Measurements from ENCODE around the gene GPR37.
A peak's percentile ranks its signal among the peaks of the same experiment; 100 is the strongest.

GPR37 gene

DNA sequence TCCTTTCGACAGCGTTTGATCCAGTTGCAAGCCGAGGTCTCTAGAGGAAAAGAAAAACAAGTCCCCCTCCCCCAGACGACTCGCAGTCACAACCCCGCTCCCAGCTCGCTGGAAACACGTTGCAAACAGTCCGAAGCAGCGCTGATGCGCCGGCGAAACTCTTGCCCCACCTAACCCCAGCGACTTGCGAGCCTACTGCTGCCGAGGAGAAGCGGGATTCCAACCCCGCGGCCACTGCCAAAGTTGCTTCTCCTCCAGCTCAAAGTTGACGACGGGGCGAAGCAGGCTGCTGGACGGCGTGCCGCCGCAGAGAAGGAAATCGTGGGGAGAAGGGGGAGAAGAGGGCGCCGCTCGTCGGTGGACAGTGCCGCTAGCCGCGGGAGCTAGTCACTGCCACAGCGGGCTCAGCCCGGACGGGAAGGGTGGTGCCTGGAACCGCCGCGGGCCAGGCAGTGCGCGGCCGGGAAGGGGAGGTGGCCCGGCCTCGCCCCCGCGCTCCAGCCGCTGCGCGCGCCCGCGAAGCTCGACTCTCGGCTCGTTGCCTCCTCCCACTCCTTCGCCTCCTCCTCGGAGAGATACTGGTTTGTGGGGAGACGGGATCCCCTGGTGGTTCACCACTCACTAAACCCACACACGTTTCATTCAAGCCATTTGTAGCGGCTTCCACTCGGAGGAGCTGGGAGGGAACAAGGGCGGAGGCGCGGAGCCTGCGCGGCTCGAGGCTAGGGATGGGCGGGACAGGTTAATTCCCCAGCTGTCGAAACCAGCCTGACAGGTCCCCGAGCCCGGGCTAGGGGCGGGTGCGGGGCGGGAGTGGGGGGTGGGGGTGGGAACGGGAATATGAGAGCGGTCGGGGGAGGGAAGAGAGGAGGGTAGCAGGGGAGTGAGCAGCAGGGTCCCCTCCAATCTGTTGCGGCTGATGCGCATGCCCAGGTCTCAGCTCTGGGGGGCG is at the start of gene GPR37:
TSS of gene GPR37 (minus strand) at position 392 of the 952 bp plus-strand sequence. CDS start 816 bp downstream, outside the sequence.
- FAIRE-seq: no peak

- no peak for FAIRE-seq
Measured at GRCh38 chr7:124813994-124814798, 48.6 kb upstream of the GPR37 start.

- FAIRE-seq: no peak
Measured at GRCh38 chr7:124812764-124813163, 47.2 kb upstream of the GPR37 start.

- FAIRE-seq: no peak
Measured at GRCh38 chr7:124811341-124811740, 45.7 kb upstream of the GPR37 start.

- FAIRE-seq: no peak
Measured at GRCh38 chr7:124810605-124811004, 45.0 kb upstream of the GPR37 start.

DNA sequence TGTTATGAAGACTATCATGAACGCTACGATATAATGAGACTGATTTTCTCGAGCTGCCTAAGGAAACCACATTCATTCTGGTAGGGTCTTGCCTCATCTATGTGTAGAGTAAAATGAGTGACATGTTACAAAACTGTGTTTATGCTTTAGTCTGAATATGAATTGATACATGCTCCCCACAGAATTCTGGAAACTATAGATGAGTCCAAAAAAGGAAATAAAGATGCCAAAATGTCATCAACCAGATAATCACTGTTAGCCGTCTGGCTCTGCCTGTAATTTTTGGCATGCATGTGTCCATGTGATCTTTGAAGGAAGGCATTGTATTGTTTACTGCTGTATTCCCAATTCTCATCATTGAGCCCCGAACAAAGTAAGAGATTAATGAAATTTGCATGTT is 42.6 kb upstream of the GPR37 start:
- no peak for FAIRE-seq

DNA sequence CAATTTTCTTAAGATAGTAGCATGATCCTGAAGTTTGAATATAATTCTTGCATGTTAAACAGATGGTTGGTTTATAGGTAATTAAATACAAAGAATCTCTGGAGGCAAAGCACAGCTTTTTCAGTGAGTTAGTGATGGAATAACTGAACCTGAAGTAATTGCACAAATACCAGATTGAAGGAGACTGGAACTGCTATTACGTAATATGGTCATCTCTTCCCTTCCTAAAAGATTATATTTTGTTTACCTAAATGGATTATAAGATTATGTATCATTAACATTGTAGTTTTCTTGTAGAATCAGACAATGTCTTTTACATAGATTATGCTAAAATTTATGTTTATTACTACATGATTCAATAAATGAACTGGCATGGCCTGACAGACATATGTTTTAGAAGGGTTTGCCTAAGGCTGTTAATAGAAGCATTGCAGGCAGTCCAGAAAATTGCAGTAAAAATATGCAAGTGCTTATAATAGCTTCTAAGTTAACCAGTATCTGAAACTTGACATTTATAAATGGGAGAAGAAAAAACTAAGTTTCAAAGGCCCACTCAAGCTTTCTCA is 35.8 kb upstream of the GPR37 start:
- no peak for FAIRE-seq

- FAIRE-seq: no peak
Measured at GRCh38 chr7:124800386-124800785, 34.8 kb upstream of the GPR37 start.

DNA sequence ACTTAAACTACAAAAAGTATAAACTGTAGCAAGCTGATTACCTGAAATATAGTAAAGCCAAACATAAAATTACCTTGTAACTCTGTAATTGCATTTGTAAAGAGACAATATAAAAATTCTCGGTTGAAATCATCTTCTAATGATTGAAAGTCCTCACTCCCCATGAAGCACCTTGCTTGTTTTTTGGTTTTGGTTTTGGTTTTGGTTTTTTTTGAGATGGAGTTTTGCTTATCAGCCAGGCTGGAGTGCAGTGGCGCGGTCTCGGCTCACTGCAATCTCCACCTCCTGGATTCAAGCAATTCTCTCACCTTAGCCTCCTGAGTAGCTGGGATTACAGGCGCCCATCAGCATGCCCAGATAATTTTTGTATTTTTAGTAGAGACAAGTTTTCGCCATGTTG is 33.9 kb upstream of the GPR37 start:
- FAIRE-seq: no peak

GRCh38 chr7:124796771-124797170 is 31.2 kb upstream of the GPR37 start:
- no peak for FAIRE-seq

DNA sequence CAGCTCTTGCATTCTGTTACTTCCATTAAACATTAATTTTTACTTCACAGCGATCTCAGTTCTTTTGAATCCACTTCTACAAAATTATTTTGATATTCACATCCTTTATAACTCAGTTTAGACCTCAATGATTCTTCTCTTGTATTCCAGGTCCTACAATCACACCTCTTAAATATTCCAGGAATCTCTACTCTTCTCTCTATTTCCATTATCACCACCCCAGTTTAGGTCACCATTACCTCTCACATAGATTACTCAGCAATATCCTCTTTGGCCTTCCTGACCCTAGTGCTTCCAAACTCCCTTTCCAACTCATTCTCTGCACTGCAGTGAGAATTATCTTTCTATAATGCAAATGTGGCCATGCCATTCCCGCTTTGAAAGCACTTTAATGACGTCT is 27.1 kb upstream of the GPR37 start:
- FAIRE-seq: no peak

GRCh38 chr7:124792002-124792401 is 26.4 kb upstream of the GPR37 start:
- FAIRE-seq: no peak

- FAIRE-seq: no peak
Measured at GRCh38 chr7:124791426-124791825, 25.8 kb upstream of the GPR37 start.

DNA sequence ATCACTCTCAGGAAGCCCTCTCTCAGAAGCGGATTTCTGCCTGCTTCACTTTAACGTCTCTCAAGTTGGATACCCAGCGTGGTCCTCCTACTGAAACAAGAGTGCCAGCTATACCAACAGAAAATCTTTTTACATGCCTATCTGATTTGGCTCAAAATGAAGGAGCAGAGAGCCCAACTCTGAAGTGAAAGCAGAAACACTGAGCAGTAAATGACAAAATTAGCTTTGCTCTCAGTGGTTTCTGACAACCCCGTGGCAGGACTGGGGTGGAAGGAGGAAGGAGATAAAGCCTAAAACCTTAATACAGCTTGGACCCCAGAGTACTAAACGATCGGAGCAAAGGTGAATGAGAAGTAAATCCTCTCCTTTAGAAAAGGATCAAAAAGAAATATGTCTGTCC is 25.1 kb upstream of the GPR37 start:
- no peak for FAIRE-seq

DNA sequence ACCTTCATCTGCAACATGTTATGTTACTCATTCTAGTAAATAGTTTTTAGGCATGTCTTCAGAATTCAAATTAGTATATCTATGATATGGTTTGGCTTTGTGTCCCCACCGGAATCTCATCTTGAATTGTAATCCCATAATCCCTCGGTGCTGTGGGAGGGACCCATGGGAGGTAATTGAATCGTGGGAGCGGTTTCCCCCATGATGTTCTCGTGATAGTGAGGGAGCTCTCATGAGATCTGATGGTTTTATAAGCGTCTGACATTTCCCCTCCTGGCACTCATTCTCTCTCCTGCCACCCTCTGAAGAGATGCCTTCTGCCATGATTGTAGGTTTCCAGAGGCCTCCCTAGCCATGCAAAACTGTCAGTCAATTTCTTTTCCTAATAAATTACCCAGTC is 20.4 kb upstream of the GPR37 start:
- no peak for FAIRE-seq

DNA sequence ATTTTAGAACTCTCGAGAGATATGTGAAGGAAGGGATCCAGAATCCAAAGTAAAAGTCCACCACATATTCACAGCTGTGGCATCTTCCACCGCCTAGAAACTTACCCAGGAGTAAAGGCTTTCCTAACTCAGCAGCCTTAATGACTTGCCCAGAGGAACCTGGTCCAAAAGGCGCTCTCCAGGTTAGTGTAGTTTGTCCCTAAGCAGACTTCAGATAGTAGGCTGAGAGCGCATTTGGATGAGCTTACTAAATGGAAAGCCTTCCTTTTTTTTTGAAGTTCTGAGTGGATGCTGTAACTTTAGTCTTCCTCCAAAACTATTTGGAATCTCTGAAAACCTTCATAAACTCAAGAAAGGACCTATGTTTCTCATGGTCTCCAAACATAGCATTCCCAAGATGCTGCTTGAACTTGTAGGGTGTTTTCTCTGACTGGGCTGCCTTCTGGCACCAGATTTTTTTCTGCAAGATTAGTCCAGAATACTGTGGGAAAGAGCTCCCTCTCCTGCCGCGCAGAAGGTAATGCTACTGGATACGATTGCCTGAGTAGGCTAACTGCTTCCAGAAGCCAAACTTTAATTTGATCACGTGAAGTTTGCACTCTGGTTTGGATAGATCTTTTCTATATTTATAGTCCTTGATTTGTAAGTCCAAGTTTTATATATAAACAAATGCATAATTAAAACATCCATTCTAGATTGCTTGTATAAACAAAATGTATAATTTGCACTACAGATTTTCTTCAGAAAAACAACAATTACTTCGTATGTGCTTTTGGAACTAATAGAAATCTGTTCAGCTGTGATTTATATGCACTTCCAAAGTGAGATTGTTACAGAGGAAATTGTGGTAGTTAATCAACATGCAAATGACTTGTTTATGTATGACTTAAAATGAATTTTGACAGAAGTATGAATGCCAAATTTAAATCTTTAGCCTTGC is 19.6 kb upstream of the GPR37 start:
- FAIRE-seq: peak; percentile 93

GRCh38 chr7:124783271-124783670 is 17.7 kb upstream of the GPR37 start:
- FAIRE-seq: no peak

DNA sequence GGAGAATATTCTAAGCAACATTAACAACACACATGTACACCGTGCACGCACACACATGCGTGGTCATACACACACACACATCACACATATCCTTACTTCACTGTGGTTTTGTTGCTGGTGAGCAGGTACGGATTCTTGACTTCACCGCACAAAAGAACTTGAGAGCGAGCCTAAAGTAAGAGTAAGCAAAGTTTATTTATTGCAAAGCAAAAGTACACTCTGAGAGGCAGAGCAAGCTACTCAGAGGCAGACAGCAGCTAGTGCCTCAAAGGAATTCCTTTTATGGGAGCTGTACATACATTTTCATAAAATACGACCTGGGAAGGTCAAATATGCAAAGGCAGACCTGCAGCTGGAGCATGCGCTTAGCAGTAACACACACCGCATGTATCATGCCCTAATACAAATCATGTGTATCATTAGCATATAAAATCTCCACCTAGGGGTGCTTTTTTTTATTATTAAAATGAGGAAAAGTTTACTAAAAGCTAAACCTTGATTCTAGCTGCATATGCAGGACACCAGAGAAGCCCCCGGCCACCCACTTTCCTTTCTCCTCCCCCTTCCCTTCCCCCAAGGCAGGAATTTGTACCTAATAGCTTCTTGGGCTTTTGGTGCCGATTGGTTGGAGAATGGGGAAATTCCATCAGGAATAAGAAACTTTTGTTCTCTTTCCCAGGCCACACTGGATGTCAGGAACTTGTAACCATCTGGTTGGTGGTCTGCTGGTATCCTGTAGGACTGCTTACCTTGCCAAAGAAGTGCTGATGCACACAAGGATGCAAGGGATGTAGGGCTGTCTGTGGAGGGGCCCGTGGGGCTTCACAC is 16.5 kb upstream of the GPR37 start:
- no peak for FAIRE-seq

GRCh38 chr7:124781418-124781817 is 15.8 kb upstream of the GPR37 start:
- FAIRE-seq: no peak

- no peak for FAIRE-seq
Measured at GRCh38 chr7:124780608-124781007, 15.0 kb upstream of the GPR37 start.

- FAIRE-seq: no peak
Measured at GRCh38 chr7:124780056-124780455, 14.5 kb upstream of the GPR37 start.
